HG02884 (cell line): ENCODE results near the gene NF1.
"Not testable (repeated sequence)": the region's sequence is repeated elsewhere in the genome, so short reads cannot be mapped to it uniquely, and the experiment has no call there.

ENCODE experiments used
- ATAC-seq: cut with Tn5 transposase; IDR thresholded peaks from one replicate; pipeline ENCODE4 v1.9.1; 2021; ENCODE audit warnings: mild to moderate bottlenecking, moderate library complexity; ENCODE audit not compliant: unreplicated experiment

NF1 gene

GRCh38 chr17:31289790-31290189 lies 195.0 kb downstream of the NF1 start:
- ATAC-seq: no peak

GRCh38 chr17:31291820-31292219 lies 197.0 kb downstream of the NF1 start:
- ATAC-seq: no peak

GRCh38 chr17:31293581-31293980 lies 198.8 kb downstream of the NF1 start:
- ATAC-seq: no peak

GRCh38 chr17:31294231-31294630 lies 199.5 kb downstream of the NF1 start:
- ATAC-seq: no peak

GRCh38 chr17:31294820-31295488 lies 200.2 kb downstream of the NF1 start:
- ATAC-seq: no peak

- no peak for ATAC-seq
Measured at GRCh38 chr17:31295489-31295871, 200.7 kb downstream of the NF1 start.

- ATAC-seq: no peak
Measured at GRCh38 chr17:31296142-31296541, 201.4 kb downstream of the NF1 start.

- no peak for ATAC-seq
Measured at GRCh38 chr17:31297090-31297489, 202.3 kb downstream of the NF1 start, which contains the start of gene OMG. Gene OMG (minus strand): TSS chr17:31297239. CDS start chr17:31296331, 908 bp downstream.

GRCh38 chr17:31299624-31300023 lies 204.8 kb downstream of the NF1 start:
- ATAC-seq: no peak

GRCh38 chr17:31307640-31308039 lies 212.9 kb downstream of the NF1 start:
- ATAC-seq: no peak

- ATAC-seq: no peak
Measured at GRCh38 chr17:31308372-31309334, 213.9 kb downstream of the NF1 start.

GRCh38 chr17:31309556-31309955 lies 214.8 kb downstream of the NF1 start:
- no peak for ATAC-seq

GRCh38 chr17:31310260-31310659 lies 215.5 kb downstream of the NF1 start:
- no peak for ATAC-seq

GRCh38 chr17:31310886-31311285 lies 216.1 kb downstream of the NF1 start:
- ATAC-seq: no peak

GRCh38 chr17:31311526-31311925 lies 216.7 kb downstream of the NF1 start:
- ATAC-seq: no peak

GRCh38 chr17:31312223-31312622 lies 217.4 kb downstream of the NF1 start:
- not testable (repeated sequence) for ATAC-seq

- no peak for ATAC-seq
Measured at GRCh38 chr17:31313982-31314781, 219.4 kb downstream of the NF1 start, which contains the start of gene EVI2B. Gene EVI2B (minus strand): TSS chr17:31314054. CDS start chr17:31305609, 8,445 bp downstream.

- ATAC-seq: no peak
Measured at GRCh38 chr17:31314782-31315100, 220.0 kb downstream of the NF1 start.

- no peak for ATAC-seq
Measured at GRCh38 chr17:31318298-31318801, 223.6 kb downstream of the NF1 start.

GRCh38 chr17:31318851-31319661 lies 224.3 kb downstream of the NF1 start:
- no peak for ATAC-seq
